Measurements from ENCODE around the gene MECP2. TPM values are rescaled to one million over a fixed set of nuclear protein-coding genes. Genes with fewer than 3 reads are reported as not detected.
A peak's percentile ranks its signal among the peaks of the same experiment; 100 is the strongest.

Gene MECP2
- total and polyA plus RNA-seq, 7 donors = 27.6 to 54.4 (median 35.5) TPM

GRCh38 chrX:154028502-154029184 is 68.9 kb downstream of the MECP2 start:
- Histone ChIP-seq H3K4me3 (no peak overlapping the region), H3K36me3 (ENCODE audit: insufficient read depth in 1 of 2, low read depth in 1 of 2) (peaks cover 3 to 26% of the 10 kb centered on the region in 2 donors), H3K4me1 (no peaks in the 10 kb centered on the region), H3K27ac (no peak overlapping the region), H3K9me3 (no peaks in the 10 kb centered on the region), H3K27me3 (ENCODE audit: insufficient read depth in 3 of 3, low read length in 2 of 3) (peaks cover 0 to 24% (median 0%) of the 10 kb centered on the region in 3 donors)
- intact Hi-C loops (cut with DNase I) = no loop called here
- no peak for TF ChIP-seq CTCF (IDR thresholded peaks at IDR 0.05)
- WGBS, 3 donors = 58 to 79% (median 63%) methylated on average over 11 to 13 of the region's 13 CpGs
- peak in 2 of 4 donors; percentile 40 to 59 for ATAC-seq
- no peak for DNase-seq

GRCh38 chrX:154027986-154028385 is 69.5 kb downstream of the MECP2 start:
- Histone ChIP-seq H3K27ac (no peak overlapping the region), H3K4me1 (no peaks in the 10 kb centered on the region), H3K9me3 (no peaks in the 10 kb centered on the region), H3K27me3 (ENCODE audit: insufficient read depth in 3 of 3, low read length in 2 of 3) (peaks cover 0 to 24% (median 0%) of the 10 kb centered on the region in 3 donors), H3K36me3 (ENCODE audit: insufficient read depth in 1 of 2, low read depth in 1 of 2) (peaks cover 3 to 26% of the 10 kb centered on the region in 2 donors), H3K4me3 (no peak overlapping the region)
- 54 to 87% (median 79%) methylated on average over 1 of the region's 1 CpG for WGBS, 3 donors
- ATAC-seq = no peak
- no peak for DNase-seq
- no peak for TF ChIP-seq CTCF (IDR thresholded peaks at IDR 0.05)
- intact Hi-C loops (cut with DNase I) = no loop called here

GRCh38 chrX:154027022-154027402 is 70.5 kb downstream of the MECP2 start:
- Histone ChIP-seq H3K4me1 (no peaks in the 10 kb centered on the region), H3K27ac (no peak overlapping the region), H3K27me3 (ENCODE audit: insufficient read depth in 3 of 3, low read length in 2 of 3) (peaks cover 0 to 20% (median 0%) of the 10 kb centered on the region in 3 donors), H3K9me3 (no peaks in the 10 kb centered on the region), H3K36me3 (ENCODE audit: insufficient read depth in 1 of 2, low read depth in 1 of 2) (peaks cover 3 to 24% of the 10 kb centered on the region in 2 donors), H3K4me3 (no peak overlapping the region)
- WGBS, 3 donors = 72 to 80% (median 78%) methylated on average over 6 of the region's 6 CpGs
- ATAC-seq (no peak), DNase-seq (no peak)
- intact Hi-C loops (cut with DNase I) = no loop called here
- TF ChIP-seq CTCF (IDR thresholded peaks at IDR 0.05) = no peak

- DNase-seq = no peak
- 76 to 87% (median 80%) methylated on average over 21 of the region's 21 CpGs for WGBS, 3 donors
- intact Hi-C loops (cut with DNase I) = no loop called here
Observed at GRCh38 chrX:154026136-154027021, 71.1 kb downstream of the MECP2 start.

More at GRCh38 chrX:154026136-154027021, 71.1 kb downstream of the MECP2 start:
- no peaks in the 10 kb centered on the region for H3K4me1 ChIP-seq
- peaks cover 0 to 20% (median 0%) of the 10 kb centered on the region in 3 donors for H3K27me3 ChIP-seq (ENCODE audit: insufficient read depth in 3 of 3, low read length in 2 of 3)
- H3K9me3 ChIP-seq = no peaks in the 10 kb centered on the region
- ATAC-seq = no peak
- no peak overlapping the region for H3K27ac ChIP-seq
- H3K4me3 ChIP-seq = no peak overlapping the region
- no peak for TF ChIP-seq CTCF (IDR thresholded peaks at IDR 0.05)
- peaks cover 3 to 18% of the 10 kb centered on the region in 2 donors for H3K36me3 ChIP-seq (ENCODE audit: insufficient read depth in 1 of 2, low read depth in 1 of 2)

Measured in psoas muscle (tissue), 8 donors.